GM11168 (cell line): ENCODE measurements around the gene PTPRG.

Experiments
- in situ Hi-C: fragments of 300-500 bp; cut with MboI; formaldehyde crosslinking; loops from one replicate; pipeline ENCODE4 v1.12.0; 2022; ENCODE audit warnings: low sequenced_read_pairs; ENCODE audit not compliant: unreplicated experiment

PTPRG gene

DNA sequence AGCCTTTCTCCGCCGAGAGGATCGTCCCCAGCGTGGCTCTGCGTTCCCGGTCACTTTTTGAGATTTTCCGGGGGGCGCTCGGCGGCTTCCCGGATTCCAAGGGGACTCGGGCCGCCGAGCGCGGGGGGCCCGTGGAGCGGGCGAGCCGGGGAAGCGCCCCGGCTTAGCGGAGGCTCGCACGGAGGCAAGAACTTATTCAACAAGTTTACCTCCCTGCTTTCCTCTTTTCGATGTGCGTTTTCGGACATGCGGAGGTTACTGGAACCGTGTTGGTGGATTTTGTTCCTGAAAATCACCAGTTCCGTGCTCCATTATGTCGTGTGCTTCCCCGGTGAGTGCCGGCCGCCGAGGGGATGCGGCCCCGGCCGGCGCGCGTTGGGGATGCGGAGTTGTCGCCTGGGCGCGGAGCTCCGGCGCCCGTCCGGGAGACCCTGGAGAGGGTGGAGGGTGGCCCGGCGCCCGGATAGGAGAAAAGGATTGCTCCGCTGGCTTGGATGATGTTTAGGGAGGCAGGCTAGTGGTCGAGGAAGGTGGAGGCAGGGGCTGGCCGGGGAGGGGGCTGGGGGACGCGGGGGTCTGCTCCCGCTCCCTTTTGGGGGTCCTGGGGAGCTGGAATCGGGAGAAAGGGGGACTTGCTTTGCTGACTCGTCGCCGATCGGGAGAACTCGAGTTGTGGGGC is 810 bp downstream of the PTPRG start:
- in situ Hi-C loops, result no loop called here

DNA sequence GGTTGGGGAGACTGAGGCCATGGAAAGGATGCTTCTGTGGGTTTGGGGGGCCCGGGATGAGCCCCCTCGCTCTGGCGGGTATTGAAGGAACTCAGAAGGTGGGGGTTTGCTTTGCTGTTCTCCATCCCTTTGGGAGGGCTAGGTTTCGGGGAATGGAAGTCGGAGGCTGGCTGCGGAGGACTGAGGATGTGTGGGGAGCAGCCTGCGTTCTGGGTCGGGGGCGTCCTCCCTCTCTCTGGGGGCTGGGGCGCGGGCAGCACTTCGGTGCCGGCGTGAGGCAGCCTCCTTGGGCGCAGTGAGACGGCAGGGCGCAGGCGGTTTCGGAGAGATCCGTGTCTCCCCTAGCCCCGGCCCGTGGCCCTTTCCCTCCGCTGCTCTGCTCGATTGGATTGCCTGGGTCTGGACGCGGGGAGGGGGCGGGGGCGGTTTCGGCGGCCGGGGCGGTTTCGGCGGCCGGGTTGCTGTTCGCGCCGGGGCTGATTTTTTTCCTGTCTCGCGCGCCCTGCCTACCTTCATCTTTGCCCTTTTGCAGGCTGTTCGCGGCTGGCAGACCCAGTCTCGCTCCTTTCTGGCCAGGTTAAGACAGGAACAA is 1.4 kb downstream of the PTPRG start:
- in situ Hi-C loops, result no loop called here

DNA sequence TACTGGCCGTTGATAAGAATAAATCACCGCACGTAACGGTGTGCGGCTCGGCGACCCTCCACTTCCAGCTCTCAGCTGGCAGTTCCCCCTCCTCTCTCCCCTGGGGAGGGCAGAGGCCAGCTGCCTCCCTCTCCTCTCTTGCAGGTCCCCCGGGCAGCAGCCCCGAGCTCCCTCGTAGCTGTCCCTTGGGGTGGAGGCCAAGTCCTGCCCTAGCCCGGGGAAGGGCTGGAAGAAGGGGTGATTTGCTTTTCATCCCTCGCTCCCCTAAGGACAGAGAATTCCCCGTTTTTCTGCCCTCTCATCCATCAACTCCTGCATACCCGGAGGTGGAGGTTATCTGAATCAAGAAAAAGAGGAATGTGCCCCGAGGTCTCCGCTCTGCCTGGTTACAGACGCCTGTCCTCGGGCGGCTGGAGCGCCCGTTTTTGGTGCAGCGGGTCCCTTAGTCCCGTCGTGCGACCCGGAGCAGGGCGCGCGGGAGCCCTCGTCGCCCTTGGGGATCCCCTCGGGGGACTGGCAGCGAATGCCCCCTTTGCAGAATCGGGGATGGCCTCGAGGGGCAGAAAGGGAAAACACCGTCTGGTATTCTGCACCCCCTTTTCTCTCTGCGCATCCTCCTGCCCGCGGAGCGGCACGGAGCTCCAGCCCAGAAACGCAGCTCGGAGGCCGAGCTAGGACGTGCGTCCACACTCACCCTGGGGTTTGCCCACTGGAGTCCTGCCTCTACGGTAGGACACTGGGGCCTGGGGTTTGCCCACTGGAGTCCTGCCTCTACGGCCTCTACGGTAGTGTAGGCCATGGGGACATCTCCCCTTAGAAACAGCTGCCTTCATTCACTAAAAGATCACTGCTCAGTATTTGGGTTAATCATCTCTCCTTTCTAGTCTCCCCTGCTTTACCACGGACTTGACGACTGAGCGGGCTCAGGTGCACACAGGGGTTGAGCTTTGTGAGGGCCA is 2.2 kb downstream of the PTPRG start:
- in situ Hi-C loops, result no loop called here

DNA sequence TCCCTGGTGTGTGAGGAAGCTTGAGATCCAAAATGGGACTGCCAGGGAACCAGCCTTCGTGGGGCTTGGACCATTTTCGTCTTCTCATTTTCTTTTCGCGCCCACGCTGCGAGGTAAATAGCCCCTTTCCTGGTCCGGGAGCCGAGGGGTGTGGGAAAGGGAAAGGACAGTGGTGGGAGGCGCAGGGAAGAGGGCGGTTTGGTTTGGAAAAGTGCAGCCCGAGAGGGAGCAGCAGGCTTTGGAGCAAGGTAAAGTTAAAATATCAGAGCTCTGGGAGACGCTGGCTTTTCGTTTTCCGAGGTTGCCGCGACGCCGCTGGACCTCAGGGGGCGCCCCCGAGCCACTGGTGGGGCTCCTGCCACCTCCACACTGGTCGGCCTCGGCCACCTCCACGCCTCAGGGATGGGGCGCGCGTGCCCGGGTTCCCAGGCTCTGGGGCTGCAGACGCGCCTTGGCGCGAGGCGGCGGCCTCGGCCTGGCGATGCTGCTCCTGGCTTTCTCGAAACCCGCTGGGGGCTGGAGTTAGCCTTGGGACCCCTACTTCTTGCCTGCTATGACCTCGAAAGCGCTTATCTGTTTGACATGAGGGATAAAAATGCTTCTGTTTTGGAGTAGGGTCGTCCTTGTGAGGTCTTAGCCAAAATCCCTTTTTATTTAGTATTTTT is 3.2 kb downstream of the PTPRG start:
- in situ Hi-C loops, result no loop called here

DNA sequence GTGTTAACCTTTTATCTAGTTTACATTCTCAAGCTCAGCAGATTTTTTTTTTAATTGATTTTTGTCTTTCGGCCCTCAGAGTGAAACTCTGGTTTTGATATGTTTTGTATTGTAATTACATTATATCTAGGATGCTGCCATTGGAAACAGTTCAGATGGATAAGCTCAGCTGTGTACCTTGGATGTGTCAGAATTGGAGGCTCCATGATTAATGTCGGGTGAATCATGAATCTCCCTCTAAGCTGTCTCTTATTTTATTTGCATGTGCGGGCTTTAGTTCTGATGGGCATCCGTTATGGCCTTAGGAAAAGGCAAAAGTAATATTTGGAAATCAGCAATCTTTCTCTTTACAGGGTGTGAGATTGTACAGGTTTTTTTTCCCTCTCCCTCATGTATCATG is 4.2 kb downstream of the PTPRG start:
- in situ Hi-C loops, result no loop called here

DNA sequence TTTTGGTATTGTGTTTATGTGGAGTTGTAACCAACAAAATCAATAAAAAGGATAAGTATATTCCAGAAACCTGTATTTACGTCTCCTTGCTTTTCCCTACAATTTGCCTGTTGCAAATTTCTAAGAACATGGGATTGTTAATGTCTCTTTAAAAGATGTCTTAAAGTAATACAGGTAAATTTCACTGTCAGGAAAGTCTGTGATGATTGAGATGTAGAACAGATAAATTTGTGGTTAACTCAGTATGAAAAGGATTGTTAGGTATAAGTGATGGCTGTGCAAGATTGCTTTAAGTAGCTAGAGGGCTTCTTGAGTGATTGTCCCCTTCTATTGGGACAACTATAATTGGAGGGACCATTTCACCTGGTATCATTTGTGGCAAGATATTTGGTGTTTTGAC is 6.8 kb downstream of the PTPRG start:
- in situ Hi-C loops, result no loop called here

DNA sequence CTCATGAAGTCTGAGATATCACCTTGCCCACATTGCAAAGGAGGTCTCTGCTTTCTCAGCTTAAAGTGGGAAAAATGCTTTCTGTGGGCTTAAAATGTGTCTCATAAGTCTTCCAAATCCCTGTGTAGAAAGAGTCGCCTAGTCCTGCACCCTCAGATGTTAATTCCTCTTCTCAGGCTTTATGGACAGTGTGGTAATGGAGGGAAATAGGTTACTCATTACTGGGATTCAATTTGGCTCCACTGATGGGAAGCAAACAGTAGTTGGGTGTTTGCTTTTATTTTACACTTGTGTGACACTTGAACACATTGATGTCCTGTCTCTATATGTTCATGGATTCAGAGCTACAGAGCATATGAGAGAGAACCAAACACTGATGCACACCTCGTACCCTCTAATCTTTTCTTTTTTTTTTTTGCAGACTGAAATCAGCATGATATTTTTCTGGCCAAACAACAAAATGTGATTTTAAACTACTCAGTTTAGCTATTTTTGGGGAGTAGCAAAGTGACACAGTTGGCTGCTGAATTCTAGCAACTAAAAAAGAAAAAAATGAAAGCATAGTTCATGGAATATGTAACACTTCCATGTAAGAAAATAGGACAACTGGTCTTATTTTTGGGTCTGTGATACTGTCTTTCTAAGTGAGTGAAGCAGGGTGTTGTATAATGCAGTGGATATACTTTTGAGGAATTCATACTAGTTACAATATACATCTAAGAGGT is 8.6 kb downstream of the PTPRG start:
- in situ Hi-C loops, result no loop called here

DNA sequence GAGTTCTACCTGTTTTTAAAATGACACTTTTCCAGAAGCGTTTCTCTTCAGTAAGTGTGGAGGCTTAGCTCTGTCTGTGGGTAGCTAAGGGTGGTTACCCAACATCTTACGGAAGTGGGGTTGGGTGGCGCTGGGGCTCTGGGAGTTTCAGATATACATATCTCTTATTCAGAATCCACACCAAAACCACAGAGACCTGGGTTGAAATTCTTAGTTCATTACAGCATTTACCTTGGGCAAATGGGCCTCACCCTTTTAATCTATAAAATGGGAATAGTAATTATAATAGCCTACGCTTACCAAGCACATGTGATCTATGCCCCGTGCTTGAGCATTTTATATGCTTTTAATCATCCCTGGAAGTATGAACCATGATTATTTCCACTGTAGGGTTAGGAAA is 9.4 kb downstream of the PTPRG start:
- in situ Hi-C loops, result no loop called here

DNA sequence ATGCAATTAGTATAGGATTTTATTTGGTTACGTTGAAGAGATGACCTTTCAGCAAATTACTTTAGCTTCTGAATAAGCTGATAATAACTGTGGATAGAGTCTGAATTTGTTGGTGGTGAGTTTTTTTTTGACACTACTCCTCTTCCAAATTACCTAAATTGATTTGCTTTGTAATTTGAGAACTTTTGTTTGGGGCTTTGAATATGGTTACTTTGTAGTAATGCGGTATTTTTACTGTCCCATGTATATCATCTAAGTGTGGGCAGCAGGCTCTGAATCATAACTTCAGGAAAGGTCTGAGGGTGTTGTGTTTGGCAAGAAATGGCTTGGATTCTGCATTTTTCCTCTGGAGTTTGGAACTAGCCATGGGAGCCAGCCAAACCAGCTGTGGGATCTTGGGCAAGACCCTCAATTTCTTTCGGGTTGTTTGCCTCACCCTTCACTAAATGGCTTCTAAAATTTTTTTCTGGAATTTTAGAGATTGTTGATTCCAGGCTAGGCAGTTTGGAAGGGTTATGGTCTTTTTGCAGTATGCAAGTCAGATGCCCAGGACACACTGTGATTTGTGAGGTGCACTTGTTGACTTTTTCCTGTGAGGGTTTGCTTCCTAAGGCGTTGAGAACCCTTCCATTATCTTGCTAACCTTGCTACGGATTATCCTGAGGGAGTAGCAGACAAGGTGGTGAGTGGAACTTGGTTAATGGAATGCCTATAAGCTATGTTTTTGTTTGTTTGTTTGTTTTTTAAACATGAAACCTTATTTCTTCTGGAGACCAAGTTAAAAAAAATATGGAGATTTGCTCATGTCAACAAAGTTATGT is 10.4 kb downstream of the PTPRG start:
- in situ Hi-C loops, result no loop called here

DNA sequence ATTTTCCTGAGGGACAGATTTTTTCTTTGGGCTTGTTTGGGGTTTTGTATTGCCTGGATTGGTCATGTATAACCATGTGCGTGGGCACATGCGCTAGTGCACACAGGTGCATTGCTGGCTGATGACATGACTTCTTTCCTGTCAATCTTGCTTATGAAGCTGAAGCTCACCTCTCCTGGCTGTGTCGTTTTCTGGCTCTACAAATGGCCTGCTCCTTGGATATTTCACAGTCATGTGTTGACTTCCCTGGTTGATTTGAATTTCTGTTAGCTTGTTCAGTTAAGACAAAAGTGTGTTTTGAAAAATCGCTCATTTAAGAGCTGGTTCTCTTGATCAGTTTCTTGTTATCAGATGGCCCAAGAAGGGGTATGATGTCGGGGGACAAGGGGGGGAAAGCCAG is 11.5 kb downstream of the PTPRG start:
- in situ Hi-C loops, result no loop called here

DNA sequence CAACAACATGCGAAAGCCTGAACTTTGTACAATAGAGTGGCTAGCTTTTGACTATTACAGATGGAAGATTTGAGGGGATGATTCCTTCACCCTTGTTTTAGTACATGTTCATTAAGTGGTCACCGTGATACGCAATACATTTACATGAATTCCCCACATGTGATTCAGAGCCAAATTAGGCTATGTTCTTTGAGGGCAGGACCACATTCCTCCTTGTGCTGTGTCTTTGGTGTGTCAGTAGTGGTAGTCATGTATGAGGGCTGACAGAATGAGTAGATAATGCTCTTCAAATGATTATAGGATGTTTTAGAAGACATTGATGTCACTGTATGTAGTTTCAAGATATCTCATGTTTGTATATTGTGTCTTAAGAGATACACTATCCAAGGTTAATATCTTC is 12.1 kb downstream of the PTPRG start:
- in situ Hi-C loops, result no loop called here

DNA sequence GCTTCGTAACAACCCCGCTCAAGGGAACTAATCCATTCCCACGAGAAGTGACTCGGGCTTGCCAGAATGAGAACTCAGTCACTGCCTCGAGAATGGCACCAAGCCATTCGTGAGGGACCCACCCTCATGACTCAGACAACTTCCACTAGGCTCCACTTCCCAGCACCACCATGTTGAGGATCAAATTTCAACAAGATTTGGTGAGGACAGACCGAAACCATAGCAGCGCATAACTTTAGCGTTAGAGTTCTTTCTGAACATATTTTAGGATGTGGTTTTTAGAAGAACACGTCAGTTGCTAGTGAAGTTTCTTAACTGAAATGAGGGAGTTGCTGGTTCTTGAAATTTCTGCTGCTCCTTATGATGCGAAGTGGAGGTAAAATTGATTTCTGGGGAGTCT is 13.5 kb downstream of the PTPRG start:
- in situ Hi-C loops, result no loop called here

DNA sequence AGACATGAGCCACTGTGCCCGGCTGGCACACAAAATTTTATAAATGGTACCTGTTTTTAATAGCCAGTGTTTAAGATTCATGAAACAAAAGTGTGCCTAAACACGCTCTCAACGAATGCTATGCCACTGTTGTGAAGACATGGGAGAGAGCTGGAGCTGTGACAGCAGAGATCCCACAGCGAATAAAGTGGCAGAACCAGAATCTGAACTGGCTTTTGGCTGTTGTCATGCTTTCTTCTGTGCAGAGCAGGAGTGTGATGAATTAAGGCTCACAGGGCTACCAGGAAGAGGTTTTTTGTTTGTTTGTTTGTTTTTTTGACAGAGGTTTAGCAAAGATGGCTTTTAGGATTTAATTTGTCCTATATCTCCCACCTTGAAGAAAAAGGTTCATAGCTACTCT is 14.5 kb downstream of the PTPRG start:
- in situ Hi-C loops, result no loop called here

DNA sequence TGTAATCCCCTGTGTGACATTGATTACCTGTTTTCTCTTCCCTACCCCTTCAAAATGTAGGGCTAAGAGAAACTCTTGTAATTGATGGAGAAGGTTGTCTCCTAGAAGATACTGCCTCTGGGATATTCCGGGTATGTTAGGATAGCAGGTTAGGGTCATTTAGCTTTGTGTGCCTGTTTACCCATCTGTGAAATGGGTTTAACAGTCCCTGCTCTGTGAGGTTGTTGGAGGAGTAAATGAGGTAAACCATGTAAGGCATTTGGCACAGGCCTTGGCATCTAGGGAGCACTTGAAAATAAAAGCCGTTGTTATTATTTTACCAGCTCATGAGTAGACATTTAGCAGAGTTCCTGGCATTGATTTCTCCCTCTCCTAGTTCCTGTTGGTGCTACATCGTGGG is 16.4 kb downstream of the PTPRG start:
- in situ Hi-C loops, result no loop called here

DNA sequence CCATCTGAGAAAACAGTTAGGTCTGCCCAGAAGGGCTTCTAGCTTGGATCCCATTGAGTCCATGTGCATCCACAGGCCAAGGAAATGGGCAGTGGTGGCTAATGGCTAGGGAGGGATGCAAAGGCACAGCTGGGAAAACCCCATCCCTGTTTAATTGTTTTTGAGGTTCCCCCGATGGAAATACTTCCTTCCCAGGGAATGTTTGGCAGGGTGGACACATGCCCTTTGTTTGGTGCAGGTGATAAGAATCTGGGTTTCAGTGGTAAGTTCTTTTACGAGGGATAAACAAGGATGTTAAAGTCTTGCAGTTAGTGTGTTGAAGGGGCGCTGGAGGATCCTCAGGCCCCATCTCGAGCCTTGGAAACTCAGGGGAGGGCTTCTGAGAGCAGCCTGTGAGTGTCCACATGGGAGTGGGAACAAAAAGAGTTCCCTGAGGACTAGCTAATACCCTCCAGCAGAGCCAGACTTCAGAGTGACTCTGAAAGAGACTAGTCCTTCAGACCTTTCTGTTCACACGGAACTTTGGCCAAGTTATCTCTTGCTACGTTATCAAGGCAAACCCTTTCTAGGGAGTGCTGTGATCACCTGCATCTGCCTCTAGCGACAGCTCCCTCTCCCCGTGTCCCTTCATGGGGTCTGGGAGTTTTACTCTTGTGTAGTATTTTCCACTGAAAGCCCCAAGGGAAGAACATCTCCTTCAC is 17.4 kb downstream of the PTPRG start:
- in situ Hi-C loops, result no loop called here

DNA sequence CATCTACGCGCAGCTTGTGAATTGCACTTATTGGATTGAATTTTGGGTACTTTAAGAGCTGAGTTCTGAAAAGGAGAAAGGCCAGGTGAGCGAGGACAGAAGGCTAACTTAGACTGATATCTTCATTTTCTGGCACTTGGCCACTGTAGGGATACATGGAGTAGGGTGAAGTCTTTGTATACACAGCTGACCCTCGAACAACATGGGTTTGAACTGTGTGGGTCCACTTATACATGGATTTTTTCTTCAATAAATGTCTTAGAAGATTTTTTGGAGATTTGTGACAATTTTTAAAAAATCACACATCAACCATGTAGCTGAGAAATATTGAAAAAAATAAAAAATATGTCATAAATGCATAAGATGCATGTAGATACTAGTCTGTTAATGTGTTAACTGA is 18.3 kb downstream of the PTPRG start:
- in situ Hi-C loops, result no loop called here

DNA sequence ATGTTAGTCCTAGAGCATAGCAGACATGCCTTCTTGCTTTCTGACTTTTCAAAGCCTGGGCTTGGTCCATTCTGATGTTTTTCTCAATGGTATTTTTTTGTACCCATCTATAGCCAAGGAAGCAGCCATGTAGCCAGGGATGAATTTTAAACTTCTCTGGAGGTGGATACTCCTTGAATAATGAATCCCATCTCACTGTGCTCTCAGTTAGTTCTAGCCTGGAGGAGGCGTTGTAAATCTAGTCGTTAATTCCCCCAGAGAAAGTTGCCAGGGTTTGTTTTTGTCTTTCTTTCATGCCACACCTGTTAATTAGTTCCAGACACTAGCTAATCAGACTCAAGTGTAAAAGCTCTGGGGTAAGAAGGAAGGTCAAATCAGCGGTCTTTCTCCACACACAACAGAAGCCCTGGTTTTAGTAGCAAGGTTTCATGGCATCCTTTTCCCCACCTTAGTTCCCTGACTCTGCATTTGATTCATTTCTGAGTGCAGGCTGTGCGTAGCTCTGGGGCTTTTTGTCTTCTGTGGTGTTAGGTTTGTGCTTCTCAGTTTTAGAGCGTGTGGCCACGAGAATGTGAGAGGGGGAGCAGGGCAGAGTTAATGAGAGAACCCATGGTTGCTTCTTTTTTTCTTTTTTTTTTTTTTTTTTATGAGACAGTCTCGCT is 19.7 kb downstream of the PTPRG start:
- in situ Hi-C loops, result no loop called here

DNA sequence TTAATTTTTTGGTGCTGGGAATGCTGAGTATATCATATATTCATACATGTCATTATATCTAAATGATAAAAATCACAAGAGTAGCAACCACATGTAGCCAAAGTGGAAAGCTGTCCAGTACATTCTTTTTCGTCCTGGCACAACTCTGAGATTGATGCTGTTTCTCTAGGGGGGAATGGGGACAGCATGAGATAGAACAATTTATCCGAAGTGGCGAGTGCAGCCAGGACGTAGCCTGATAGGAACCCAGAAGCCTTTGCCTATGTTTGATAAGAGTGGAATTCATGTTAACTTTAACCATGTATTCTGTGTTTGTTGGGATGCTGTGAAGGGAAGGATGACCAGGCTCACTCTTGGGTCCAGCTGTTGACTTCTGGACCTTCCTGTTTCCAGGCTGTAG is 20.9 kb downstream of the PTPRG start:
- in situ Hi-C loops, result no loop called here
